ENCODE measurements around the gene AP4B1. TPM values are rescaled to one million over a fixed set of nuclear protein-coding genes. Genes with fewer than 3 reads are reported as not detected.
A peak's percentile ranks its signal among the peaks of the same experiment; 100 is the strongest.

AP4B1 gene
- total RNA-seq, 5 donors from 2014 or later (not counting 1 experiment from before 2014, with no cell fraction given) = 57.8 to 66.4 (median 61.5) TPM

DNA sequence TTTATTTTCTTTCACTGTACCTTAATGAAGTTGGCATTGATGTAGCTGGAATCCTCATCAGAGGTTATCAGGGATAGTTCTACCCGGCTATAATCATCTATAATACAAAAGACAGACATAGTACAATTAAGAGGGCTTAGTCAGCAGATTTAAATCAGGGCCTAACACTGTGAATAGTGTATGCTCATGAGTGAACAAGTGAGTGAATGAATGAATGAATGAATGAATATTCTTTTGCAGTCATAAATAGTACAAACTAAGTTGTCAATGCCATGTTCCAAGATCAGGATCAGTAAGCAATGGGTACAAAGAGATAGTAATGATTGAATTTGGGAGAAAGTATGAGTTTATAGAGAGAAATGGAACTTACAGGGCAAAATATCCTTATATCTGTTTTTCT is 45.6 kb downstream of the AP4B1 start:
- H3K27ac ChIP-seq (ENCODE audit: low read length) = peak overlapping the region; percentile 40
- Mint-ChIP-seq H3K36me3 (peaks cover 49% of the 10 kb centered on the region), H3K9me3 (no peaks in the 10 kb centered on the region), H3K4me3 (no peak overlapping the region), H3K27ac (peak overlapping the region in 1 of 2 donors; percentile 7), H3K27me3 (no peaks in the 10 kb centered on the region), H3K4me1 (peaks cover 35 to 40% (median 40%) of the 10 kb centered on the region in 3 donors)
- WGBS (ENCODE audit: insufficient coverage) = no CpG with 5 or more reads among the region's 1 CpG
- H3K4me1 ChIP-seq (ENCODE audit: control insufficient read depth in 1 of 2, extremely low read depth in 1 of 2, insufficient read depth in 2 of 2, low read length in 2 of 2) = peaks cover 10 to 15% of the 10 kb centered on the region in 2 experiments
- DNase-seq (no peak), ATAC-seq (replicated peaks in 1 of 4) (no peak)
- ChIA-PET CTCF (interaction anchor here (0.6 to 2.4 kb wide), 9 partner anchors 9 to 738 kb away, joined by 3 to 11 read pairs (median 4); partner anchors contain the start of gene AP4B1 (in 1 of the 2)), POLR2A (interaction anchor here (0.7 to 2.1 kb wide), 7 partner anchors 10 to 55 kb away, joined by 6 to 18 read pairs (median 9); no protein-coding TSS in a partner anchor)
- peaks cover 3 to 51% of the 10 kb centered on the region in 2 donors for H3K36me3 ChIP-seq (ENCODE audit: control insufficient read depth in 2 of 2, extremely low read depth in 1 of 2, insufficient read depth in 1 of 2, low read length in 1 of 2)
- H3K9me3 ChIP-seq = no peaks in the 10 kb centered on the region
- no peak overlapping the region for H3K4me3 ChIP-seq (ENCODE audit: control insufficient read depth in 1 of 2, extremely low read depth in 1 of 2, low read length in 1 of 2)
- H3K27me3 ChIP-seq (replicated peaks in 1 of 2; ENCODE audit: control insufficient read depth in 2 of 2, extremely low read depth in 1 of 2, insufficient read depth in 2 of 2, low read length in 1 of 2) = no peaks in the 10 kb centered on the region

DNA sequence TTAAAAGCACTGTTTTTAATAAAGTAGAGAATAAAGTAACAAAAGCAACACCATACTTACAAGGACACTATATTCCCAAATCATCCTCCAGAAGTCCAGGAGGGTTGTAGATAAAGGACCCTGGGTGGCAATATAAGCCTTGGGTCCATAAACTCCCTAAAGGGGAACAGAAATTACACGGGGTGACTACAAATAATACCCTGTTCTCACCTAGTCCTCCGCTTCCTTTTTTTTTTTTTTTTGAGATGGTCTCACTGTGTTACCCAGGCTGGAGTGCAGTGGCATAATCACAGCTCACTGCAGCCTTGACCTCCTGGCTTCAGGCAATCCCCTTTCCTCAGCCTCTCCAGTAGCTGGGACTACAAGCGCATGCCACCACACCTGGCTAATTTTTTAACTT is 46.2 kb downstream of the AP4B1 start:
- DNase-seq (no peak), ATAC-seq (replicated peaks in 1 of 4) (no peak)
- Histone ChIP-seq H3K27ac (ENCODE audit: low read length) (no peak overlapping the region), H3K4me1 (ENCODE audit: control insufficient read depth in 1 of 2, extremely low read depth in 1 of 2, insufficient read depth in 2 of 2, low read length in 2 of 2) (peaks cover 10 to 15% of the 10 kb centered on the region in 2 experiments), H3K9me3 (no peaks in the 10 kb centered on the region), H3K4me3 (ENCODE audit: control insufficient read depth in 1 of 2, extremely low read depth in 1 of 2, low read length in 1 of 2) (no peak overlapping the region), H3K36me3 (ENCODE audit: control insufficient read depth in 2 of 2, extremely low read depth in 1 of 2, insufficient read depth in 1 of 2, low read length in 1 of 2) (peaks cover 3 to 52% of the 10 kb centered on the region in 2 donors), H3K27me3 (replicated peaks in 1 of 2; ENCODE audit: control insufficient read depth in 2 of 2, extremely low read depth in 1 of 2, insufficient read depth in 2 of 2, low read length in 1 of 2) (no peaks in the 10 kb centered on the region)
- no peak overlapping the region for H3K4me3 Mint-ChIP-seq
- H3K27ac Mint-ChIP-seq = peak overlapping the region in 1 of 2 donors; percentile 21
- 60% methylated on average over 1 of the region's 3 CpGs for WGBS (ENCODE audit: insufficient coverage)
- ChIA-PET CTCF (interaction anchor here in 1 of 2 donors (0.6 kb wide), 1 partner anchor 688 kb away, joined by 5 read pairs; no protein-coding TSS in a partner anchor), POLR2A (interaction anchor here in 1 of 2 donors (0.9 kb wide), 1 partner anchor 723 kb away, joined by 4 read pairs; no protein-coding TSS in a partner anchor)
- peaks cover 34 to 40% (median 37%) of the 10 kb centered on the region in 3 donors for H3K4me1 Mint-ChIP-seq
- H3K36me3 Mint-ChIP-seq = peaks cover 48% of the 10 kb centered on the region
- no peaks in the 10 kb centered on the region for H3K9me3 Mint-ChIP-seq
- no peaks in the 10 kb centered on the region for H3K27me3 Mint-ChIP-seq

DNA sequence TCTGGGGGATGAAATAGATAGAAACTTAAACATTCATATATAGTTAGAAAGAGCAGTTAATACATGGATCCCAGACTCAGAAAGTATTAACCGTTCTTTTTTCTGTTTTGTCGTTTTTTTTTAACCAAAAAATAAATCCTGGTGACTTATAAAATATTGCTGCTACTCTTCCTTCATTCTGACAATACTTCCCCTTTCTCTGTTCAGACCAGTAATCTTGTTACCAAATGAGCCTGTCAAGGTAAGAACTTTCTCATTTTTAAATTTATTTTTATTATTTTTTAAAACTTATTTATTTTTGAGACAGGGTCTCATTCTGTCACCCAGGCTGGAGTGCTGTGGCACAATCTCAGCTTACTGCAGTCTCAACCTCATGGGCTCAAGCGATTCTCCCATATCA is 46.8 kb downstream of the AP4B1 start:
- no CpG with 5 or more reads among the region's 3 CpGs for WGBS (ENCODE audit: insufficient coverage)

DNA sequence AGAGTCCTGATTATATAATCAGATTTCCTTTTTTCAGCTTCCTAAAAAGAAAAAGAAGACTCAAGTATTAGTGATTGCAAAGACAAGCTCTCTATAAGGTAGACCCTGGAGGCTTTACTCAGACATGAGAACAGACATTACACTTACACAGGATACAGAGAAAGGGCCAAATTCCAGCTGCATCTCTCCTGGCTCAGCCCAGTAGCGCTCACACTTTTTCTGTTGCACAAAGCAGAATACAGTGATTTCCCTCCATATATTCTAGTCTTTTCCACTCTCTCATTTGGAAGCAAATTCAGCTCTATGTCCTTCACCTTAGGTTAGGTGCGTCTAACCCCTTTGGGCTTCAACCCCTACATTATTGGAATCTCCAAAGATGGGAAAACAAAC is 48.2 kb downstream of the AP4B1 start:
- no peaks in the 10 kb centered on the region for H3K9me3 Mint-ChIP-seq
- H3K4me1 Mint-ChIP-seq = peaks cover 21 to 24% (median 22%) of the 10 kb centered on the region in 3 donors
- Histone ChIP-seq H3K27me3 (replicated peaks in 1 of 2; ENCODE audit: control insufficient read depth in 2 of 2, extremely low read depth in 1 of 2, insufficient read depth in 2 of 2, low read length in 1 of 2) (no peaks in the 10 kb centered on the region), H3K27ac (ENCODE audit: low read length) (no peak overlapping the region), H3K4me3 (ENCODE audit: control insufficient read depth in 1 of 2, extremely low read depth in 1 of 2, low read length in 1 of 2) (no peak overlapping the region), H3K9me3 (no peaks in the 10 kb centered on the region), H3K36me3 (ENCODE audit: control insufficient read depth in 2 of 2, extremely low read depth in 1 of 2, insufficient read depth in 1 of 2, low read length in 1 of 2) (peaks cover 10 to 51% of the 10 kb centered on the region in 2 donors), H3K4me1 (ENCODE audit: control insufficient read depth in 1 of 2, extremely low read depth in 1 of 2, insufficient read depth in 2 of 2, low read length in 2 of 2) (peaks cover 7 to 13% of the 10 kb centered on the region in 2 experiments)
- peaks cover 40% of the 10 kb centered on the region for H3K36me3 Mint-ChIP-seq
- no peak overlapping the region for H3K4me3 Mint-ChIP-seq
- ATAC-seq (replicated peaks in 1 of 4) (no peak), DNase-seq (no peak)
- 100% methylated on average over 1 of the region's 2 CpGs for WGBS (ENCODE audit: insufficient coverage)
- POLR2A ChIA-PET = interaction anchor here (0.6 to 0.8 kb wide), 2 partner anchors 16 to 39 kb away, joined by 3 read pairs; no protein-coding TSS in a partner anchor
- peak overlapping the region; percentile 46 to 55 for H3K27ac Mint-ChIP-seq
- CTCF ChIA-PET = interaction anchor here in 1 of 2 donors (1.1 kb wide), 1 partner anchor 13 kb away, joined by 3 read pairs; no protein-coding TSS in a partner anchor
- no peaks in the 10 kb centered on the region for H3K27me3 Mint-ChIP-seq

More for the DNA sequence above, 46.8 kb downstream of the AP4B1 start:
- POLR2A ChIA-PET = interaction anchor here in 1 of 2 donors (0.6 to 0.9 kb wide), 2 partner anchors 13 to 722 kb away, joined by 3 to 4 read pairs; no protein-coding TSS in a partner anchor
- Histone ChIP-seq H3K4me3 (ENCODE audit: control insufficient read depth in 1 of 2, extremely low read depth in 1 of 2, low read length in 1 of 2) (no peak overlapping the region), H3K36me3 (ENCODE audit: control insufficient read depth in 2 of 2, extremely low read depth in 1 of 2, insufficient read depth in 1 of 2, low read length in 1 of 2) (peaks cover 6 to 50% of the 10 kb centered on the region in 2 donors), H3K9me3 (no peaks in the 10 kb centered on the region), H3K27ac (ENCODE audit: low read length) (no peak overlapping the region), H3K4me1 (ENCODE audit: control insufficient read depth in 1 of 2, extremely low read depth in 1 of 2, insufficient read depth in 2 of 2, low read length in 2 of 2) (peaks cover 10 to 15% of the 10 kb centered on the region in 2 experiments), H3K27me3 (replicated peaks in 1 of 2; ENCODE audit: control insufficient read depth in 2 of 2, extremely low read depth in 1 of 2, insufficient read depth in 2 of 2, low read length in 1 of 2) (no peaks in the 10 kb centered on the region)
- DNase-seq (no peak), ATAC-seq (replicated peaks in 1 of 4) (no peak)
- H3K36me3 Mint-ChIP-seq = peaks cover 43% of the 10 kb centered on the region
- no peak overlapping the region for H3K4me3 Mint-ChIP-seq
- H3K27ac Mint-ChIP-seq = no peak overlapping the region
- CTCF ChIA-PET = no interaction called here
- peaks cover 31 to 37% (median 33%) of the 10 kb centered on the region in 3 donors for H3K4me1 Mint-ChIP-seq
- H3K27me3 Mint-ChIP-seq = no peaks in the 10 kb centered on the region
- H3K9me3 Mint-ChIP-seq = no peaks in the 10 kb centered on the region

DNA sequence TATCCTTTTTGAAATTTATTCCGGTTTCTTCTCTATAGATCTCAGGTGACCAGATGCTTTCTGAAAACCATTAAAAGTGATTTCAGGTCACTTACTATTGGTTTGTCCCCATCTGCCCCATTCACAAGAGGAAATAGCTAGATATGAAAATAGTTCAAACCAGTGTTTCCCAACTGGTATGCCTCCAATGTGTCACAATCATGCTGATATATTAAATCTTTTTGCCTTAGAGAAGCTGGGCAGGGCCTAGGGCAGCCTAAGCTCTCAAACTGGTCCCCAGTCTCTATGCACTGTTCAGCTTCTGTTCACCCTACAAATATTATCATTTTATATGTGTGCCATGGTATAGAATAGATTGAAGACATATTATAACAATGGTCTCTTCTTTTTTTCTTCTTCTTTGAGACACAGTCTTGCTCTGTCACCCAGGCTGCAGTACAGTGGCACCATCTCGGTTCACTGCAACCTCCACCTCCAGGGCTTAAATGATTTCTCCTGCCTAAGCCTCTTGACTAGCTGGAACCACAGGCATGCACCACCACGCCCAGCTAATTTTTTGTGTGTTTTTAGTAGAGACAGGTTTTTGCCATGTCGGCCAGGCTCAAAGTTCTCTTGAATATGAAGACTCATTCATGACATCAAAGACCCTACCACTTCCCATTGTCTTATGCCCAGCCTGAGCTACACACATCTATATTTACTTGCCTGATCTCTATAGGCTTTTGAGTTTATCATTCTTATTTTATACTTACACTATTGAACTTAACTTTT is 48.8 kb downstream of the AP4B1 start:
- H3K27me3 Mint-ChIP-seq = no peaks in the 10 kb centered on the region
- POLR2A ChIA-PET = interaction anchor here in 1 of 2 donors (0.6 kb wide), 1 partner anchor 38 kb away, joined by 3 read pairs; no protein-coding TSS in a partner anchor

DNA sequence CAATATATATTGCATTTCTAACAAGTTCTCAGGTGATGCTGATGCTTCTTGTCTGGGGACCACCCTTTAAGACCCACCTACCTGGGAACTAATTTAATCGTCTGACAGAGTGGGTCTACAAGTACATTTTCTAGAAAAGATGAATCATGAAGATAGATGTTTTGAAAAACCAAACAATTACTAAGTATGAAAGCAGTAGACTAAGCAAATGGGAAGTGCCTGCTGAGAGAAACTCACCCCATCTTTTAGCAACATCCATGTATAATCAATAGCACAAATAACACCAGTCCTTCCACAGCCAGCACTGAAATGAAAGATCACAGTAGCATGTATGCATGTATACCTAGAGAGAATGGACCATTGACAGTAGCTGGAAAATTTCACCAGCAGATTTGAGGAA is 50.4 kb downstream of the AP4B1 start:
- H3K36me3 ChIP-seq (ENCODE audit: control insufficient read depth in 2 of 2, extremely low read depth in 1 of 2, insufficient read depth in 1 of 2, low read length in 1 of 2) = peaks cover 10 to 53% of the 10 kb centered on the region in 2 donors

More for the DNA sequence above, 48.8 kb downstream of the AP4B1 start:
- DNase-seq = no peak
- Mint-ChIP-seq H3K4me1 (peaks cover 20 to 23% (median 21%) of the 10 kb centered on the region in 3 donors), H3K4me3 (no peak overlapping the region), H3K27ac (peak overlapping the region; percentile 46 to 55), H3K36me3 (peaks cover 42% of the 10 kb centered on the region), H3K9me3 (no peaks in the 10 kb centered on the region)
- Histone ChIP-seq H3K27me3 (replicated peaks in 1 of 2; ENCODE audit: control insufficient read depth in 2 of 2, extremely low read depth in 1 of 2, insufficient read depth in 2 of 2, low read length in 1 of 2) (no peaks in the 10 kb centered on the region), H3K36me3 (ENCODE audit: control insufficient read depth in 2 of 2, extremely low read depth in 1 of 2, insufficient read depth in 1 of 2, low read length in 1 of 2) (peaks cover 10 to 53% of the 10 kb centered on the region in 2 donors), H3K4me3 (ENCODE audit: control insufficient read depth in 1 of 2, extremely low read depth in 1 of 2, low read length in 1 of 2) (no peak overlapping the region), H3K4me1 (ENCODE audit: control insufficient read depth in 1 of 2, extremely low read depth in 1 of 2, insufficient read depth in 2 of 2, low read length in 2 of 2) (peaks cover 3 to 11% of the 10 kb centered on the region in 2 experiments), H3K27ac (ENCODE audit: low read length) (no peak overlapping the region), H3K9me3 (no peaks in the 10 kb centered on the region)
- no CpG with 5 or more reads among the region's 4 CpGs for whole genome bisulfite sequencing (ENCODE audit: insufficient coverage)
- ATAC-seq (replicated peaks in 1 of 4) = no peak
- CTCF ChIA-PET = no interaction called here

More for the DNA sequence above, 50.4 kb downstream of the AP4B1 start:
- WGBS (ENCODE audit: insufficient coverage) = no CpG with 5 or more reads among the region's 1 CpG
- Histone ChIP-seq H3K9me3 (no peaks in the 10 kb centered on the region), H3K27ac (ENCODE audit: low read length) (no peak overlapping the region), H3K4me3 (ENCODE audit: control insufficient read depth in 1 of 2, extremely low read depth in 1 of 2, low read length in 1 of 2) (no peak overlapping the region), H3K27me3 (replicated peaks in 1 of 2; ENCODE audit: control insufficient read depth in 2 of 2, extremely low read depth in 1 of 2, insufficient read depth in 2 of 2, low read length in 1 of 2) (no peaks in the 10 kb centered on the region), H3K4me1 (ENCODE audit: control insufficient read depth in 1 of 2, extremely low read depth in 1 of 2, insufficient read depth in 2 of 2, low read length in 2 of 2) (peaks cover 3 to 11% of the 10 kb centered on the region in 2 experiments)
- no peak for ATAC-seq (replicated peaks in 1 of 4)
- POLR2A ChIA-PET = interaction anchor here in 1 of 2 donors (0.5 kb wide), 1 partner anchor 10 kb away, joined by 3 read pairs; no protein-coding TSS in a partner anchor
- H3K9me3 Mint-ChIP-seq = no peaks in the 10 kb centered on the region
- peaks cover 16 to 21% (median 17%) of the 10 kb centered on the region in 3 donors for H3K4me1 Mint-ChIP-seq
- CTCF ChIA-PET = no interaction called here
- peaks cover 44% of the 10 kb centered on the region for H3K36me3 Mint-ChIP-seq
- H3K4me3 Mint-ChIP-seq = no peak overlapping the region
- H3K27ac Mint-ChIP-seq = no peak overlapping the region
- H3K27me3 Mint-ChIP-seq = no peaks in the 10 kb centered on the region
- DNase-seq = no peak
